ENCODE measurements around the gene HIRA.

DNA sequence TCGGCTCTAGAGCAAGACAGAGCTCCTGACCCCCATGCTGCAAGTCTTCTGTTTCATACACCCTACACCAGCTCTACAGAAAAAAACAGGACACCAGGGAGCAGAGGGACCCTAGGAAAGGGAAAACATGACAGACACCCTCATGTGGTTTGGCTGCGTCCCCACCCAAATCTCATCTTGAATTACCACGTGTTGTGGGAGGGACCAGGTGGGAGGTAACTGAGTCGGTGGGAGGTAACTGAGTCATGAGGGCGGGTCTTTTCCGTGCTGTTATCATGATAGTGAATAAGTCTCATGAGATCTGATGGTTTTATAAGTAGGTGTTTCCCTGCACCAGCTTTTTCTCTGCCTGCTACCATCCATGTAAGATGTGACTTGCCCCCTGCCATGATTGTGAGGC lies 22.6 kb upstream of the HIRA start:
- TF ChIP-seq, protein P1, sequence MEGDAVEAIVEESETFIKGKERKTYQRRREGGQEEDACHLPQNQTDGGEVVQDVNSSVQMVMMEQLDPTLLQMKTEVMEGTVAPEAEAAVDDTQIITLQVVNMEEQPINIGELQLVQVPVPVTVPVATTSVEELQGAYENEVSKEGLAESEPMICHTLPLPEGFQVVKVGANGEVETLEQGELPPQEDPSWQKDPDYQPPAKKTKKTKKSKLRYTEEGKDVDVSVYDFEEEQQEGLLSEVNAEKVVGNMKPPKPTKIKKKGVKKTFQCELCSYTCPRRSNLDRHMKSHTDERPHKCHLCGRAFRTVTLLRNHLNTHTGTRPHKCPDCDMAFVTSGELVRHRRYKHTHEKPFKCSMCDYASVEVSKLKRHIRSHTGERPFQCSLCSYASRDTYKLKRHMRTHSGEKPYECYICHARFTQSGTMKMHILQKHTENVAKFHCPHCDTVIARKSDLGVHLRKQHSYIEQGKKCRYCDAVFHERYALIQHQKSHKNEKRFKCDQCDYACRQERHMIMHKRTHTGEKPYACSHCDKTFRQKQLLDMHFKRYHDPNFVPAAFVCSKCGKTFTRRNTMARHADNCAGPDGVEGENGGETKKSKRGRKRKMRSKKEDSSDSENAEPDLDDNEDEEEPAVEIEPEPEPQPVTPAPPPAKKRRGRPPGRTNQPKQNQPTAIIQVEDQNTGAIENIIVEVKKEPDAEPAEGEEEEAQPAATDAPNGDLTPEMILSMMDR (IDR thresholded peaks at IDR 0.05; ENCODE audit: borderline replicate concordance, extremely low read depth, low read length, poor library complexity, severe bottlenecking): no peak
- no peak for TF ChIP-seq EZH2 (IDR thresholded peaks at IDR 0.05; ENCODE audit: borderline replicate concordance, low read depth, low read length, severe bottlenecking)

All from DND-41 (cell line).